GM23248 (cell line): ENCODE results near the gene SMPX. TPM values are rescaled to one million over a fixed set of nuclear protein-coding genes. Genes with fewer than 3 reads are reported as not detected.
A peak's percentile ranks its signal among the peaks of the same experiment; 100 is the strongest.

Experiments used
- DNase-seq: peaks from one replicate; pipeline ENCODE4 v3.0.0-alpha.2; 2015
- H2AFZ ChIP-seq: fragments of 200-600 bp; sonication (generic); 2 replicates; pipeline ENCODE4 v1.6.1; 2016; ENCODE audit warnings: antibody characterized with exemption
- H3F3A ChIP-seq: fragments of 200-600 bp; sonication (generic); 2 replicates; pipeline ENCODE4 v1.6.1; 2016; ENCODE audit warnings: mild to moderate bottlenecking, antibody characterized with exemption, mixed run types; ENCODE audit not compliant: insufficient read depth
- H3K27ac ChIP-seq: fragments of 200-600 bp; sonication (generic); 2 replicates; pipeline ENCODE4 v1.5.1; 2016; ENCODE audit warnings: mild to moderate bottlenecking
- H3K27me3 ChIP-seq: fragments of 200-600 bp; sonication (generic); replicated peaks from 2 replicates; pipeline ENCODE4 v1.6.1; 2016; ENCODE audit warnings: mild to moderate bottlenecking; ENCODE audit not compliant: insufficient read depth
- H3K36me3 ChIP-seq: fragments of 200-600 bp; sonication (generic); 2 replicates; pipeline ENCODE4 v1.6.1; 2016; ENCODE audit warnings: low read depth, mild to moderate bottlenecking
- H3K4me1 ChIP-seq: fragments of 200-600 bp; sonication (generic); 2 replicates; pipeline ENCODE4 v1.6.1; 2016; ENCODE audit warnings: mild to moderate bottlenecking; ENCODE audit not compliant: insufficient read depth
- H3K4me2 ChIP-seq: fragments of 200-600 bp; sonication (generic); one replicate; pipeline ENCODE4 v1.6.1; 2016; ENCODE audit warnings: mild to moderate bottlenecking; ENCODE audit not compliant: unreplicated experiment
- H3K4me3 ChIP-seq: fragments of 200-600 bp; sonication (generic); 2 replicates; pipeline ENCODE4 v1.5.1; 2016; ENCODE audit warnings: mild to moderate bottlenecking
- H3K79me2 ChIP-seq: fragments of 200-600 bp; sonication (generic); 2 replicates; pipeline ENCODE4 v1.6.1; 2016; ENCODE audit warnings: mild to moderate bottlenecking; ENCODE audit not compliant: insufficient read depth
- H3K9ac ChIP-seq: fragments of 200-600 bp; sonication (generic); 2 replicates; pipeline ENCODE4 v1.6.1; 2016; ENCODE audit warnings: mild to moderate bottlenecking
- H3K9me2 ChIP-seq: fragments of 200-600 bp; sonication (generic); 2 replicates; pipeline ENCODE4 v1.6.1; 2016; ENCODE audit warnings: mixed run types, mild to moderate bottlenecking, moderate library complexity; ENCODE audit not compliant: insufficient read depth
- H3K9me3 ChIP-seq: fragments of 200-600 bp; sonication (generic); one replicate; pipeline ENCODE4 v1.6.1; 2017; ENCODE audit warnings: low read depth
- H4K20me1 ChIP-seq: fragments of 200-600 bp; sonication (generic); 2 replicates; pipeline ENCODE4 v1.6.0; 2016; ENCODE audit not compliant: insufficient read depth
- EZH2 ChIP-seq: fragments of 200-600 bp; sonication (generic); IDR thresholded peaks from 2 replicates; pipeline ENCODE4 v1.6.1; 2018; ENCODE audit warnings: antibody characterized with exemption, mild to moderate bottlenecking; ENCODE audit not compliant: insufficient read depth, poor library complexity, severe bottlenecking
- EZH2phosphoT487 ChIP-seq: fragments of 200-600 bp; sonication (generic); IDR thresholded peaks from 2 replicates; pipeline ENCODE4 v1.6.1; 2018; ENCODE audit warnings: antibody characterized with exemption, moderate library complexity, mild to moderate bottlenecking, low read depth; ENCODE audit not compliant: insufficient read depth
- WGBS, 2 experiments: methylation state at CpG; one replicate each; pipeline ENCODE4 v1.1.6; 2015 to 2017; ENCODE audit warnings: low lambda C conversion rate in 2 of 2, low coverage in 1 of 2; ENCODE audit errors: missing lambda C conversion rate in 2 of 2; 5-methylcytosine and 5-hydroxymethylcytosine counted together
- in situ Hi-C: fragments of 300-500 bp; cut with MboI; formaldehyde crosslinking; loops from 2 replicates; pipeline ENCODE4 v1.15.0; 2020
- polyA plus RNA-seq: library from polyadenylated mRNA; unstranded; fragments of >200 nt; fragmentation: Nextera tagmentation; extraction: Ambion mirVana; gene quantifications from 2 replicates; pipeline ENCODE4 v1.2.1, GENCODE V29; 2016
- total RNA-seq: library from RNA; depleted of rRNA; stranded (reverse); fragments of >200 nt; shearing (Covaris generic); gene quantifications from 2 replicates; pipeline ENCODE4 v1.2.3, GENCODE V29; 2014

SMPX gene
- total and polyA plus RNA-seq, 2 experiments from 2014 or later, result not detected

DNA sequence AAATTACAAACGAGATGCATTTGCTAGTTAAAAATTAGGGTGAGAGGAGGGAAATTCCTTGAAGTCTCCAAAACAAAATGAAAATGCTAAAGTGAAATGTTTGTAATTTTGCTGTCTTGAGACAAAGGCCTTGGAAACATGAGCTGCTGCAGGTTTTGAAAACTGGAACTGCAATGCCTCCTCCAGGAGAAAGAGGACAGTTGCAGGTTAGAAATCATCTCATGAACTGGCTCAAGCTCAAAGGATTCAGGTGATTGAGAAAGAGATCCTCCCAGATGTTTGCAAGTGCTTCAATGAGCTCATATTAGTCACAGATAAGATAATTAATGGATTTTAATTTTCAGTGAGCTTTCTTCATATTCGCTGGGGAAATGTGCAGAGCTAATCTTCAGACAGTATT lies 32.4 kb downstream of the SMPX start:
- no peaks in the 10 kb centered on the region for H3K79me2 ChIP-seq
- H3F3A ChIP-seq, result no peaks in the 10 kb centered on the region
- no peaks in the 10 kb centered on the region for H4K20me1 ChIP-seq
- peak; percentile 61 for DNase-seq
- H3K4me2 ChIP-seq, result no peak overlapping the region
- H3K27ac ChIP-seq, result no peak overlapping the region
- H3K9me3 ChIP-seq, result no peaks in the 10 kb centered on the region
- no peak overlapping the region for H3K9ac ChIP-seq
- H3K36me3 ChIP-seq, result no peaks in the 10 kb centered on the region
- no peak for TF ChIP-seq EZH2phosphoT487
- no peak for TF ChIP-seq EZH2
- H3K9me2 ChIP-seq, result no peaks in the 10 kb centered on the region
- peaks cover 4% of the 10 kb centered on the region for H3K4me1 ChIP-seq
- no peak overlapping the region for H3K4me3 ChIP-seq
- WGBS, 2 experiments, result 33 to 39% methylated on average over 2 of the region's 2 CpGs
- H2AFZ ChIP-seq, result no peak overlapping the region
- in situ Hi-C loops, result loop anchor here (10.0 kb wide), 1 partner anchor 1201 kb away; no protein-coding TSS in a partner anchor
- no peaks in the 10 kb centered on the region for H3K27me3 ChIP-seq

DNA sequence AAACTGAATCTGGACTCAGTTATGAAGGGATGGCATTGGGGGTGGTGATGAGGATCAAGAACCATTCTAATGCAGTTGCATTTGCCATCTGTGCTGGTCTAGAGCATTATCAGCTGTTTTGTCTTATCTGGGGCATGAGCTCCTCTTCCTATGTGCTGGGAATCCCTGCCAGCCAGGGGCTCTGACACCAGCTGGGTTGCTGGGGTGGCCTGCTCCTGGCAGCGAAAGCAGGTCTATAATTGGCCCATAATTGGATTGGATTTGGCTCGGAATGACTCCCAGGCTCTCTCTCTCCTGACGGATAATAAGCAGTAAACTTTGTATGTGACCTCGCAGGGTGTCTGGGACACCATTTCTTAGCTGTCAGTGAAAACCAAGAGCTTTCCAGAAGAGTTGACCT lies 34.1 kb downstream of the SMPX start:
- 79 to 88% methylated on average over 4 of the region's 4 CpGs for whole genome bisulfite sequencing, 2 experiments
- H3K36me3 ChIP-seq, result no peaks in the 10 kb centered on the region
- H3K79me2 ChIP-seq, result no peaks in the 10 kb centered on the region
- in situ Hi-C loops, result loop anchor here (10.0 kb wide), 1 partner anchor 1199 kb away; no protein-coding TSS in a partner anchor
- no peaks in the 10 kb centered on the region for H3K9me2 ChIP-seq
- H4K20me1 ChIP-seq, result no peaks in the 10 kb centered on the region
- TF ChIP-seq EZH2 (no peak), EZH2phosphoT487 (no peak)
- H3K9ac ChIP-seq, result no peak overlapping the region
- no peak overlapping the region for H2AFZ ChIP-seq
- no peaks in the 10 kb centered on the region for H3F3A ChIP-seq
- H3K9me3 ChIP-seq, result no peaks in the 10 kb centered on the region
- H3K27me3 ChIP-seq, result no peaks in the 10 kb centered on the region
- H3K4me3 ChIP-seq, result no peak overlapping the region
- no peak for DNase-seq
- H3K4me2 ChIP-seq, result no peak overlapping the region
- no peak overlapping the region for H3K27ac ChIP-seq
- peaks cover 4% of the 10 kb centered on the region for H3K4me1 ChIP-seq

GRCh38 chrX:21723084-21723483 lies 34.8 kb downstream of the SMPX start:
- H3K36me3 ChIP-seq, result no peaks in the 10 kb centered on the region
- no peaks in the 10 kb centered on the region for H3K79me2 ChIP-seq
- H3K9me3 ChIP-seq, result no peaks in the 10 kb centered on the region
- DNase-seq, result peak; percentile 46
- TF ChIP-seq EZH2phosphoT487 (no peak), EZH2 (no peak)
- in situ Hi-C loops, result loop anchor here (10.0 kb wide), 1 partner anchor 1198 kb away; no protein-coding TSS in a partner anchor
- H3K4me2 ChIP-seq, result no peak overlapping the region
- no peak overlapping the region for H3K27ac ChIP-seq
- peaks cover under 1% of the 10 kb centered on the region for H3K4me1 ChIP-seq
- H3K4me3 ChIP-seq, result no peak overlapping the region
- no peaks in the 10 kb centered on the region for H4K20me1 ChIP-seq
- no peaks in the 10 kb centered on the region for H3F3A ChIP-seq
- no peak overlapping the region for H3K9ac ChIP-seq
- H3K9me2 ChIP-seq, result no peaks in the 10 kb centered on the region
- no peaks in the 10 kb centered on the region for H3K27me3 ChIP-seq
- H2AFZ ChIP-seq, result no peak overlapping the region

GRCh38 chrX:21721195-21721594 lies 36.7 kb downstream of the SMPX start:
- Histone ChIP-seq H3K27me3 (no peaks in the 10 kb centered on the region), H3K4me1 (no peaks in the 10 kb centered on the region), H3K9me3 (no peaks in the 10 kb centered on the region), H3K27ac (no peak overlapping the region), H3K36me3 (no peaks in the 10 kb centered on the region), H3K4me2 (no peak overlapping the region), H3K79me2 (no peaks in the 10 kb centered on the region), H2AFZ (no peak overlapping the region), H3K4me3 (no peak overlapping the region), H3K9me2 (no peaks in the 10 kb centered on the region), H3K9ac (no peak overlapping the region), H4K20me1 (no peaks in the 10 kb centered on the region), H3F3A (no peaks in the 10 kb centered on the region)
- in situ Hi-C loops, result loop anchor here (10.0 kb wide), 1 partner anchor 1196 kb away; no protein-coding TSS in a partner anchor
- TF ChIP-seq EZH2, result no peak
- no peak for TF ChIP-seq EZH2phosphoT487
- 12 to 20% methylated on average over 3 of the region's 3 CpGs for whole genome bisulfite sequencing, 2 experiments
- DNase-seq, result peak; percentile 37

DNA sequence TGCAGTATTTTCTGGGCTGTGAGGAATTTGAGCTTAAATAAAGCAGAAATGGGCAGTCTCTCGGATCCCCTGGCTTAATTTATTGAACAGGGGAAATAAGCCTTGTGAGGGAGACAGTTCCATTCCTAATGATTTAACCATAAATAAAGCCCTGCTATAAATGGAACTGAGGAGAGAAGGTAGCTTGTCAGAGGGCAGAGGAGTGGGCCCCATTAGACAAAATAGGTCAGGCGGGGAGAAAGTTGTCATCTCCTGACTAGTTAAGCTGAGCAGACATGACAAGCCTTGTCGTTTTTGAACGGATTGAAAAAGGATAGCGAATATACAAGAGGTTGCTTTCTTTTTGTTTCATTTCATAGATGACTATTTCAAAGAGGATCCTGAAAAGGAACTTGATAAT lies 39.3 kb downstream of the SMPX start:
- Histone ChIP-seq H3K36me3 (no peaks in the 10 kb centered on the region), H3K4me1 (no peaks in the 10 kb centered on the region), H2AFZ (no peak overlapping the region), H3F3A (no peaks in the 10 kb centered on the region), H4K20me1 (no peaks in the 10 kb centered on the region), H3K79me2 (no peaks in the 10 kb centered on the region), H3K9me2 (no peaks in the 10 kb centered on the region), H3K4me3 (no peak overlapping the region), H3K9ac (no peak overlapping the region), H3K27ac (no peak overlapping the region), H3K9me3 (no peaks in the 10 kb centered on the region), H3K27me3 (no peaks in the 10 kb centered on the region), H3K4me2 (no peak overlapping the region)
- WGBS, 2 experiments, result 62 to 67% methylated on average over 5 of the region's 5 CpGs
- no peak for DNase-seq
- TF ChIP-seq EZH2, result no peak
- no peak for TF ChIP-seq EZH2phosphoT487
- in situ Hi-C loops, result no loop called here
